Left lung (tissue), 10 donors: ENCODE results near the gene FKBP1B. TPM values are rescaled to one million over a fixed set of nuclear protein-coding genes. Genes with fewer than 3 reads are reported as not detected.
"Not testable (repeated sequence)": the region's sequence is repeated elsewhere in the genome, so short reads cannot be mapped to it uniquely, and the experiment has no call there.

ENCODE experiments used
- ATAC-seq: fragments of 200-7000 bp; cut with Tn5 transposase; one replicate; pipeline ENCODE4 v1.9.1; 2020; ENCODE audit warnings: moderate library complexity
- DNase-seq, 4 donors: peaks; one replicate each; pipeline ENCODE4 v3.0.0-alpha.2; 2013 to 2020
- H3K27ac ChIP-seq, 2 donors: fragments of 200-600 bp; sonication (generic) in 1 of 2; one replicate each; pipeline versions ENCODE4 v1.5.0 to v1.8.0; 2020 to 2021
- H3K27me3 ChIP-seq, 2 donors: fragments of 200-600 bp; sonication (generic) in 1 of 2; one replicate each; pipeline versions ENCODE4 v1.5.0 to v1.8.0; 2020 to 2021
- H3K36me3 ChIP-seq, 2 donors: fragments of 200-600 bp; sonication (generic) in 1 of 2; one replicate each; pipeline versions ENCODE4 v1.5.0 to v1.8.0; 2020 to 2021
- H3K4me1 ChIP-seq, 2 donors: fragments of 200-600 bp; one replicate each; pipeline ENCODE4 v1.8.0; 2021
- H3K4me3 ChIP-seq, 2 donors: fragments of 200-600 bp; sonication (generic) in 1 of 2; one replicate each; pipeline versions ENCODE4 v1.5.0 to v1.8.0; 2020 to 2021; ENCODE audit warnings: mild to moderate bottlenecking in 1 of 2
- H3K9me3 ChIP-seq, 2 donors: fragments of 200-600 bp; sonication (generic) in 1 of 2; one replicate each; pipeline versions ENCODE4 v1.5.0 to v1.8.0; 2020 to 2021
- CTCF ChIP-seq, 2 donors: fragments of 200-600 bp; sonication (generic) in 1 of 2; IDR thresholded peaks; one replicate each; pipeline versions ENCODE4 v1.5.0 to v1.8.0; 2021; ENCODE audit warnings: antibody characterized with exemption in 2 of 2
- intact Hi-C, 2 donors: fragments of 100-400 bp; cut with DNase I; formaldehyde crosslinking; loops; one replicate each; pipeline versions ENCODE4 v1.11.2 to v1.14.2; 2022
- polyA plus RNA-seq, 6 donors: library from polyadenylated mRNA; unstranded; fragments of 120-200 nt; gene quantifications; one replicate each; pipeline ENCODE4 v1.2.1, GENCODE V29; 2013; ENCODE audit not compliant: insufficient read length in 6 of 6
- total RNA-seq, 2 donors: library from RNA; stranded (reverse); fragmentation: NEBNext Ultra II Directional; extraction: Animal tissue kit (Norgen Biotek cat#: 25700); gene quantifications; one replicate each; pipeline ENCODE4 v1.2.1, GENCODE V29; 2021
- donor health status: DM: no; HTN: yes; CAD: no.
- donor health status: DM: no; HTN: no; CAD: no.

FKBP1B gene
- total and polyA plus RNA-seq, 8 donors = 9.6 to 18.7 (median 14.7) TPM

GRCh38 chr2:24106786-24107185 is 57.2 kb downstream of the FKBP1B start:
- intact Hi-C loops = no loop called here
- ATAC-seq (no peak), DNase-seq (no peak)
- H3K36me3 ChIP-seq = peaks cover 0 to 22% of the 10 kb centered on the region in 2 donors
- H3K9me3 ChIP-seq = no peaks in the 10 kb centered on the region
- no peaks in the 10 kb centered on the region for H3K4me1 ChIP-seq
- no peak overlapping the region for H3K27ac ChIP-seq
- no peak overlapping the region for H3K4me3 ChIP-seq
- no peak for TF ChIP-seq CTCF (IDR thresholded peaks at IDR 0.05)
- no peaks in the 10 kb centered on the region for H3K27me3 ChIP-seq

GRCh38 chr2:24107336-24107735 is 57.8 kb downstream of the FKBP1B start:
- DNase-seq (no peak), ATAC-seq (no peak)
- no peak for TF ChIP-seq CTCF (IDR thresholded peaks at IDR 0.05)
- H3K36me3 ChIP-seq = peaks cover 0 to 22% of the 10 kb centered on the region in 2 donors
- no peaks in the 10 kb centered on the region for H3K27me3 ChIP-seq
- H3K4me1 ChIP-seq = no peaks in the 10 kb centered on the region
- no peak overlapping the region for H3K27ac ChIP-seq
- intact Hi-C loops = no loop called here
- H3K9me3 ChIP-seq = no peaks in the 10 kb centered on the region
- no peak overlapping the region for H3K4me3 ChIP-seq

GRCh38 chr2:24109431-24109830 is 59.9 kb downstream of the FKBP1B start:
- H3K4me3 ChIP-seq, H3K4me1 ChIP-seq, H3K9me3 ChIP-seq, ATAC-seq, H3K36me3 ChIP-seq, intact Hi-C loops, DNase-seq, H3K27ac ChIP-seq, H3K27me3 ChIP-seq: not testable (repeated sequence)

- intact Hi-C loops = no loop called here
- peaks cover 0 to 7% of the 10 kb centered on the region in 2 donors for H3K36me3 ChIP-seq
- H3K27ac ChIP-seq = no peak overlapping the region
- H3K9me3 ChIP-seq = peaks cover 0 to 3% of the 10 kb centered on the region in 2 donors
- H3K4me3 ChIP-seq = no peak overlapping the region
- peak; percentile 79 for ATAC-seq
- DNase-seq = no peak
- TF ChIP-seq CTCF (IDR thresholded peaks at IDR 0.05) = no peak
- H3K4me1 ChIP-seq = no peaks in the 10 kb centered on the region
- H3K27me3 ChIP-seq = no peaks in the 10 kb centered on the region
These were observed 61.2 kb downstream of the FKBP1B start for GRCh38 chr2:24110660-24111303.

GRCh38 chr2:24111407-24111901 is 61.9 kb downstream of the FKBP1B start:
- H3K36me3 ChIP-seq = peaks cover 0 to 7% of the 10 kb centered on the region in 2 donors
- H3K27me3 ChIP-seq = no peaks in the 10 kb centered on the region
- H3K4me1 ChIP-seq = no peaks in the 10 kb centered on the region
- no peak for TF ChIP-seq CTCF (IDR thresholded peaks at IDR 0.05)
- peak; percentile 51 for ATAC-seq
- intact Hi-C loops = no loop called here
- H3K27ac ChIP-seq = no peak overlapping the region
- H3K4me3 ChIP-seq = no peak overlapping the region
- H3K9me3 ChIP-seq = peaks cover 0 to 3% of the 10 kb centered on the region in 2 donors
- DNase-seq = no peak

Other genes starting within 250 kb of the FKBP1B start
- gene ATAD2B, start 122.6 kb upstream of the FKBP1B start, total RNA-seq = 10 to 100 TPM; 20.1 to 24.9 TPM
- gene ATAD2B, start 122.6 kb upstream of the FKBP1B start, polyA plus RNA-seq = 10 to 100 TPM; 21.4 to 27.4 (median 25.1) TPM
- gene UBXN2A, start 109.3 kb upstream of the FKBP1B start, total RNA-seq = 10 to 100 TPM; 13.4 to 13.7 TPM
- gene UBXN2A, start 109.3 kb upstream of the FKBP1B start, polyA plus RNA-seq = 10 to 100 TPM; 20.1 to 24.1 (median 22.3) TPM
- under 1 TPM; 0.26 to 0.31 TPM for gene MFSD2B, start 39.7 kb upstream of the FKBP1B start, total RNA-seq
- 1 to 10 TPM; 3.9 to 5.4 (median 4.5) TPM for gene MFSD2B, start 39.7 kb upstream of the FKBP1B start, polyA plus RNA-seq
- 10 to 100 TPM; 10.3 to 12.8 TPM for gene WDCP, start 2.4 kb upstream of the FKBP1B start, total RNA-seq
- 10 to 100 TPM; 14.1 to 15.0 (median 14.7) TPM for gene WDCP, start 2.4 kb upstream of the FKBP1B start, polyA plus RNA-seq
- 10 to 100 TPM; 69.0 to 70.0 TPM for gene SF3B6, start 26.6 kb downstream of the FKBP1B start, total RNA-seq
- 100 to 1,000 TPM; 119 to 134 (median 126) TPM for gene SF3B6, start 26.6 kb downstream of the FKBP1B start, polyA plus RNA-seq
- 100 to 1,000 TPM in 1 of 2 donors, 10 to 100 TPM in 1; 56.8 to 123 TPM for gene TP53I3, start 35.1 kb downstream of the FKBP1B start, total RNA-seq
- 10 to 100 TPM; 53.3 to 72.8 (median 64.8) TPM for gene TP53I3, start 35.1 kb downstream of the FKBP1B start, polyA plus RNA-seq
- gene PFN4, start 73.6 kb downstream of the FKBP1B start, total RNA-seq = 1 to 10 TPM in 1 of 2 donors, under 1 TPM in 1; 0.29 to 1.3 TPM
- gene PFN4, start 73.6 kb downstream of the FKBP1B start, polyA plus RNA-seq = 1 to 10 TPM; 2.2 to 3.9 (median 2.8) TPM
- gene FAM228B, start 73.7 kb downstream of the FKBP1B start, total RNA-seq = 10 to 100 TPM; 18.2 to 20.5 TPM
- 10 to 100 TPM; 21.9 to 30.6 (median 26.8) TPM for gene FAM228B, start 73.7 kb downstream of the FKBP1B start, polyA plus RNA-seq
- gene FAM228A, start 125.3 kb downstream of the FKBP1B start, total RNA-seq = 1 to 10 TPM in 1 of 2 donors, under 1 TPM in 1; 0.41 to 3.4 TPM
- 1 to 10 TPM in 5 of 6 donors, under 1 TPM in 1; 0.70 to 2.9 (median 1.4) TPM for gene FAM228A, start 125.3 kb downstream of the FKBP1B start, polyA plus RNA-seq